Panc1 (cell line): Measurements from ENCODE around the gene TLE1. TPM values are rescaled to one million over a fixed set of nuclear protein-coding genes. Genes with fewer than 3 reads are reported as not detected.

Experiments used
- ATAC-seq: fragments of 200-7000 bp; cut with Tn5 transposase; 2 replicates; pipeline ENCODE4 v1.9.1; 2020; ENCODE audit warnings: mild to moderate bottlenecking, moderate library complexity
- BruUV-seq: library from RNA; stranded (reverse); fragments of 400-500 nt; replicated peaks from 2 replicates; lab custom pipeline; 2021; lab: Mats Ljungman, UMichigan
- CTCF ChIA-PET: fragments of 300-600 bp; sonication (Branson Sonifier 250); formaldehyde crosslinking; loops from one replicate; lab custom pipeline; 2022; ENCODE audit warnings: antibody characterized with exemption; lab: Charles Lee
- POLR2A ChIA-PET: fragments of 300-600 bp; sonication (Branson Sonifier 250); formaldehyde crosslinking; loops from one replicate; lab custom pipeline; 2022; ENCODE audit warnings: antibody characterized with exemption; lab: Charles Lee
- DNase-seq: peaks from one replicate; pipeline ENCODE4 v3.0.0-alpha.2; 2010; ENCODE audit warnings: low read depth, low spot score
- H3K27ac ChIP-seq: 2 replicates; pipeline ENCODE4 v1.5.1; 2011; ENCODE audit warnings: mild to moderate bottlenecking, low read length, inconsistent platforms
- H3K27me3 ChIP-seq: fragments of 200-500 bp; sonication (Bioruptor generic); 2 replicates; pipeline ENCODE4 v1.6.0; 2014; ENCODE audit warnings: low read length, inconsistent platforms; ENCODE audit not compliant: control insufficient read depth, insufficient read depth
- H3K36me3 ChIP-seq: fragments of 200-500 bp; sonication (Bioruptor generic); 2 replicates; pipeline ENCODE4 v1.5.1; 2014; ENCODE audit warnings: inconsistent platforms, mild to moderate bottlenecking, low read length, moderate library complexity; ENCODE audit not compliant: control insufficient read depth, insufficient read depth
- H3K4me1 ChIP-seq: 2 replicates; pipeline ENCODE4 v1.5.1; 2011; ENCODE audit warnings: inconsistent platforms, mild to moderate bottlenecking, low read length, moderate library complexity; ENCODE audit not compliant: control insufficient read depth, insufficient read depth
- H3K4me3 ChIP-seq, 2 experiments: 2 replicates each; pipeline ENCODE4 v1.5.1; 2011 to 2012; ENCODE audit warnings: low read depth in 2 of 2, low read length in 2 of 2, mild to moderate bottlenecking in 2 of 2, inconsistent platforms in 1 of 2, moderate library complexity in 1 of 2
- H3K9me3 ChIP-seq: fragments of 200-500 bp; sonication (Bioruptor generic); 2 replicates; pipeline ENCODE4 v1.5.1; 2014; ENCODE audit warnings: low read depth, mild to moderate bottlenecking, inconsistent platforms, low read length, moderate library complexity; ENCODE audit not compliant: control insufficient read depth, insufficient read depth
- POLR2AphosphoS5 ChIP-seq: IDR thresholded peaks from 2 replicates; pipeline ENCODE4 v1.6.1; 2012; ENCODE audit warnings: mild to moderate bottlenecking, low read depth, low read length, moderate library complexity
- SIN3A ChIP-seq: IDR thresholded peaks from 2 replicates; pipeline ENCODE4 v1.6.1; 2012; ENCODE audit warnings: low read depth, mild to moderate bottlenecking, low read length, moderate library complexity, borderline replicate concordance; ENCODE audit not compliant: insufficient read depth
- TCF7L2 ChIP-seq: IDR thresholded peaks from 2 replicates; pipeline ENCODE4 v1.6.1; 2011; ENCODE audit warnings: mild to moderate bottlenecking, low read depth, low read length, inconsistent platforms
- in situ Hi-C: cut with HindIII; loops from 2 replicates; pipeline ENCODE4 v1.10.0; 2016; ENCODE audit warnings: low sequenced_read_pairs, low pct_unique_long_range_greater_than_20kb
- intact Hi-C: fragments of 100-400 bp; cut with micrococcal nuclease; formaldehyde crosslinking; loops from one replicate; pipeline ENCODE4 v1.10.0; 2022; ENCODE audit not compliant: unreplicated experiment
- total RNA-seq: library from RNA; stranded (reverse); gene quantifications from one replicate; pipeline ENCODE4 v1.2.1, GENCODE V29; 2021; ENCODE audit not compliant: unreplicated experiment
- TF ChIP-seq, protein P1 (sequence below), 2 experiments: IDR thresholded peaks; 2 replicates each; pipeline ENCODE4 v1.6.1; 2011 to 2012; ENCODE audit warnings: low read depth in 2 of 2, control low read depth in 1 of 2, low read length in 1 of 2, mild to moderate bottlenecking in 1 of 2, moderate library complexity in 1 of 2; ENCODE audit not compliant: insufficient read depth in 1 of 2
- TF ChIP-seq, protein P2 (sequence below): fragments of 450-650 bp; IDR thresholded peaks from 2 replicates; pipeline ENCODE4 v1.5.1; 2017; ENCODE audit warnings: mild to moderate bottlenecking

The TLE1 gene
- total RNA-seq, 1 experiment from 2014 or later: 12.9 TPM

DNA sequence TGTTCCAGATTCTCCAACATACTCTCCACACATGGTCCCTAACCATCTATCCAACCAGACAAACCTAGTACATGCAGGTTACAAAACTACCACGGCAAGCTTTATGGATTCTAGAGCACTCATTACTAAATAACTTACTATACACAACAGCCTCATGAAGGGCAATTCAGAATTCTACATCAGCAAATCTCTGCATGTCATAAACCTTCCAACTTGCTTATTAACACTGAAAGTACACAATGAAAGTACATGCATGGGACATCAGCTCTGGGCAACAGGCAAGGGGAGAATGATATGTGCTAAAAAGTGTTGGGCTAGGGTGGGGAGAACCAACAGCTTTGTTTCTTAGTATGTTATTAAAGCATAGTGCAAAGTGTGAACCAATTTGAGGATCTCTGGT is 70.4 kb downstream of the TLE1 start:
- ChIA-PET POLR2A (no interaction called here), CTCF (no interaction called here)
- TF ChIP-seq TCF7L2: no peak
- no TSS peak for BruUV-seq
- no peaks in the 10 kb centered on the region for H3K27me3 ChIP-seq
- no peak overlapping the region for H3K27ac ChIP-seq
- no peaks in the 10 kb centered on the region for H3K4me1 ChIP-seq
- ATAC-seq (no peak), DNase-seq (no peak)
- in situ Hi-C loops (no loop called here), intact Hi-C loops (no loop called here)
- no peaks in the 10 kb centered on the region for H3K36me3 ChIP-seq
- H3K4me3 ChIP-seq: no peak overlapping the region
- no peaks in the 10 kb centered on the region for H3K9me3 ChIP-seq

DNA sequence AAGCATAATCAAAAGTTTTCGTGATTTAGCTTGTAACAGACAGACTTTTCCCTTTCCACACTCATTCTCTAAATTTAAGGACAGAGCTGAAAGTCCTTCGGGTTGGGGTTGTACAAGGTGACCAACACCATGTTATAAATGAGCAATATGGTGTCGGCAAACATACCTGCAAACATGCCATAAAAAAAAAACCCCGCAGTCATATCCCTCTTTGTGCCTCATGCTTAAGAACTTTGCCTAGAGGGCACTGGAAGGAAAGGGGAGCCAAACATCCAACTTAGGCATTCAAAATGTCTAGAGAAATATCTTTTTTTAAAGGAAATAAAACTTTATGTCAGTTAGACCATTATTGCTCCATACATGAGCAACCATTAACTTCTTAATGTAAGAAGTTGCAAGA is 73.2 kb downstream of the TLE1 start:
- intact Hi-C loops: no loop called here
- no peak for TF ChIP-seq TCF7L2
- TF ChIP-seq, protein P1, sequence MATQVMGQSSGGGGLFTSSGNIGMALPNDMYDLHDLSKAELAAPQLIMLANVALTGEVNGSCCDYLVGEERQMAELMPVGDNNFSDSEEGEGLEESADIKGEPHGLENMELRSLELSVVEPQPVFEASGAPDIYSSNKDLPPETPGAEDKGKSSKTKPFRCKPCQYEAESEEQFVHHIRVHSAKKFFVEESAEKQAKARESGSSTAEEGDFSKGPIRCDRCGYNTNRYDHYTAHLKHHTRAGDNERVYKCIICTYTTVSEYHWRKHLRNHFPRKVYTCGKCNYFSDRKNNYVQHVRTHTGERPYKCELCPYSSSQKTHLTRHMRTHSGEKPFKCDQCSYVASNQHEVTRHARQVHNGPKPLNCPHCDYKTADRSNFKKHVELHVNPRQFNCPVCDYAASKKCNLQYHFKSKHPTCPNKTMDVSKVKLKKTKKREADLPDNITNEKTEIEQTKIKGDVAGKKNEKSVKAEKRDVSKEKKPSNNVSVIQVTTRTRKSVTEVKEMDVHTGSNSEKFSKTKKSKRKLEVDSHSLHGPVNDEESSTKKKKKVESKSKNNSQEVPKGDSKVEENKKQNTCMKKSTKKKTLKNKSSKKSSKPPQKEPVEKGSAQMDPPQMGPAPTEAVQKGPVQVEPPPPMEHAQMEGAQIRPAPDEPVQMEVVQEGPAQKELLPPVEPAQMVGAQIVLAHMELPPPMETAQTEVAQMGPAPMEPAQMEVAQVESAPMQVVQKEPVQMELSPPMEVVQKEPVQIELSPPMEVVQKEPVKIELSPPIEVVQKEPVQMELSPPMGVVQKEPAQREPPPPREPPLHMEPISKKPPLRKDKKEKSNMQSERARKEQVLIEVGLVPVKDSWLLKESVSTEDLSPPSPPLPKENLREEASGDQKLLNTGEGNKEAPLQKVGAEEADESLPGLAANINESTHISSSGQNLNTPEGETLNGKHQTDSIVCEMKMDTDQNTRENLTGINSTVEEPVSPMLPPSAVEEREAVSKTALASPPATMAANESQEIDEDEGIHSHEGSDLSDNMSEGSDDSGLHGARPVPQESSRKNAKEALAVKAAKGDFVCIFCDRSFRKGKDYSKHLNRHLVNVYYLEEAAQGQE (IDR thresholded peaks at IDR 0.05; ENCODE audit: insufficient read depth in 1 of 2, low read depth in 2 of 2, low read length in 1 of 2): no peak
- TF ChIP-seq, protein P2, sequence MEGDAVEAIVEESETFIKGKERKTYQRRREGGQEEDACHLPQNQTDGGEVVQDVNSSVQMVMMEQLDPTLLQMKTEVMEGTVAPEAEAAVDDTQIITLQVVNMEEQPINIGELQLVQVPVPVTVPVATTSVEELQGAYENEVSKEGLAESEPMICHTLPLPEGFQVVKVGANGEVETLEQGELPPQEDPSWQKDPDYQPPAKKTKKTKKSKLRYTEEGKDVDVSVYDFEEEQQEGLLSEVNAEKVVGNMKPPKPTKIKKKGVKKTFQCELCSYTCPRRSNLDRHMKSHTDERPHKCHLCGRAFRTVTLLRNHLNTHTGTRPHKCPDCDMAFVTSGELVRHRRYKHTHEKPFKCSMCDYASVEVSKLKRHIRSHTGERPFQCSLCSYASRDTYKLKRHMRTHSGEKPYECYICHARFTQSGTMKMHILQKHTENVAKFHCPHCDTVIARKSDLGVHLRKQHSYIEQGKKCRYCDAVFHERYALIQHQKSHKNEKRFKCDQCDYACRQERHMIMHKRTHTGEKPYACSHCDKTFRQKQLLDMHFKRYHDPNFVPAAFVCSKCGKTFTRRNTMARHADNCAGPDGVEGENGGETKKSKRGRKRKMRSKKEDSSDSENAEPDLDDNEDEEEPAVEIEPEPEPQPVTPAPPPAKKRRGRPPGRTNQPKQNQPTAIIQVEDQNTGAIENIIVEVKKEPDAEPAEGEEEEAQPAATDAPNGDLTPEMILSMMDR: no peak
- no peak for TF ChIP-seq SIN3A
- no peak overlapping the region for H3K4me3 ChIP-seq
- H3K36me3 ChIP-seq: no peaks in the 10 kb centered on the region
- DNase-seq (no peak), ATAC-seq (no peak)
- no peak overlapping the region for H3K27ac ChIP-seq
- in situ Hi-C loops: no loop called here
- POLR2A ChIA-PET: no interaction called here
- H3K4me1 ChIP-seq: no peaks in the 10 kb centered on the region
- no peaks in the 10 kb centered on the region for H3K9me3 ChIP-seq
- BruUV-seq: no TSS peak
- CTCF ChIA-PET: no interaction called here
- no peaks in the 10 kb centered on the region for H3K27me3 ChIP-seq

DNA sequence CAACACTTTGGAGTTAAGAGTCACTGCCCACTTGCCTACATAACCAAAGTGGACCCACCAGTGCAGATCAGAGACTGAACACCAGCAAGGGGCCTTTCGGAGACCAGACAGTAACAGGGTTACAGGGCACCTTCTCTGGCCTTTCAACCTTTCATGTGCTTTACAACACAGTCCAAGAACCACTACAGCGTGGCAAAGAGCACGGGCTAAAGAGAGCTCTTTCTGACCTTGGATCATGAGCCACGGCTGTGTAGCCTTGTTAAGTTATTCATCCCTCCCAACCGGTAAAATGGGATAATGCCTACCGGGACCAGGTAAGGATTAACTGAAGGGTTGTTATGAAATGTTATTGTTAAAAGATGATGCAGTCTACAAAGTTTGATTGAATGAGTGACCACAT is 75.0 kb downstream of the TLE1 start:
- ATAC-seq: no peak
- in situ Hi-C loops: no loop called here
- intact Hi-C loops: no loop called here
- H3K4me3 ChIP-seq: no peak overlapping the region
- DNase-seq: no peak
- ChIA-PET POLR2A (no interaction called here), CTCF (no interaction called here)
- no peaks in the 10 kb centered on the region for H3K27me3 ChIP-seq
- H3K36me3 ChIP-seq: no peaks in the 10 kb centered on the region
- no peak overlapping the region for H3K27ac ChIP-seq
- TF ChIP-seq TCF7L2 (no peak), SIN3A (no peak), POLR2AphosphoS5 (no peak)
- TF ChIP-seq, protein P1 (IDR thresholded peaks at IDR 0.05; ENCODE audit: insufficient read depth in 1 of 2, low read depth in 2 of 2, low read length in 1 of 2): no peak
- TF ChIP-seq, protein P2: no peak
- H3K9me3 ChIP-seq: no peaks in the 10 kb centered on the region
- no TSS peak for BruUV-seq
- no peaks in the 10 kb centered on the region for H3K4me1 ChIP-seq
